GM21723 (cell line): ENCODE data around the gene DENND5A.
"Not testable (repeated sequence)": the region's sequence is repeated elsewhere in the genome, so short reads cannot be mapped to it uniquely, and the experiment has no call there.

Experiments used
- ATAC-seq: cut with Tn5 transposase; IDR thresholded peaks from one replicate; pipeline ENCODE4 v1.9.1; 2021; ENCODE audit warnings: mild to moderate bottlenecking, moderate library complexity; ENCODE audit not compliant: unreplicated experiment

DENND5A gene

DNA sequence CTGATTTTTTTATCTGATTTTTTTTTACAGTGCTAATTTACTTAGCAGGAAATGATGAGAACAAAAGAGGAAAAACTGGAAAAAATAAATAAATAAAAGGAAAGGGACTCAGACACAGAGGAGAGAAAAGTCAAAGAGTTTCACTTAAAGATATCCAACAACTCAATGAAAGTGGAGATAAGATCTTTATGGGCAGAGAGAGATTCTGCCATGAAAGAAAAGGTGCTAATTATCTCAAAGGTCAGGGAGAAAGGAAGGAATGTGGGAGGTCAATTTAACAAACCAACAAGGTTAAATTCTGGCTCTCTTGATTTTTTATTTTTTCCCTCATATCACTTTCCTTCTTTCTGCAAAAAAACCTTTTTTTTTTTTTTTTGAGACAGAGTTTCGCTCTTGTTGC lies 86.0 kb downstream of the DENND5A start:
- ATAC-seq: no peak

DNA sequence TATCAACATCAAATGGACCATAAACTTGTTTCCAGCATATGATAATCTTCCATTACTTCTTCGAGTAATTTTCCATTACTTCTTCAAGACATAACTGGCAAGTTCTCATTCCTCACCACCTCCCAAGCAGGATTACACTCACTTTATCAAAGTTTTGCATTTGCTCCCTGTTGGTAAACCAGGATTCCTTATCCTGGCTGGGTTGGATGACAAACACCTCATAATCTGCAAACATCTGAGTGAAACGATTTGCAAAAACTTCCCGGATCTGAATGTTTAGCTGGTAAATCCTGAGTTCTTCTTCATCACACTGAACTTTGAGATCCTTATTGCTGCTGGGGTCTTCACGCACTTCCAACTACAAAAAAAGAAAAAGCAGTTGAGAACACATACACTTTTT lies 86.4 kb downstream of the DENND5A start:
- ATAC-seq: no peak

DNA sequence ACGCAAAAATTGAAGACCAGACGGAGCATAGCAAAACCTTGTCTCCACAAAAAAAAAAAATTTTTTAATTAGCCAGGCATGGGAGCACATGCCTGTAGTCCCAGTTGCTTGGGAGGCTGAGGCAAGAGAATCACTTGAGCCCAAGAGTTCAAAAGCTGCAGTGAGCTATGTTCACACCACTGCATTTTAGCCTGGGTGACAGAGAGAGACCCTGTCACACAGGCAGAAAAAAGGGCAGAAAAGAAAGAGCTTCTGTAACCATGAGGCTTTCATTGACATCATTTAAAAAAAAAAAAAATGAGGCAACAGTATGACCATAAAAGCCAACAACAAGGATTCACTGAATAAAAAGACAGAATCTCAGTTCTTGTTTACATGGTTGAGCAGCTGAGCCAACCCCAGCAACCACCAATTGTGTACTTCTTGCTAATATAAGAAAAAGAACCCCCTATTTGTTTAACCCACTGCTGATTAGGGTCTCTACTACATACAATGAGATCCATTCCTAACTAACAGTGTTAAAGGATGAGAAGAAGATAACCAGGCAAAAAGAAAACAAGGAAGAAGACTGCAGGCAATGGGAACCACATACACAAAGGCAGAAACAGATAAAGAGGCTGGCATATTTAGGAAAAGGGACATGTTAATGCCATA lies 87.6 kb downstream of the DENND5A start:
- ATAC-seq: no peak

DNA sequence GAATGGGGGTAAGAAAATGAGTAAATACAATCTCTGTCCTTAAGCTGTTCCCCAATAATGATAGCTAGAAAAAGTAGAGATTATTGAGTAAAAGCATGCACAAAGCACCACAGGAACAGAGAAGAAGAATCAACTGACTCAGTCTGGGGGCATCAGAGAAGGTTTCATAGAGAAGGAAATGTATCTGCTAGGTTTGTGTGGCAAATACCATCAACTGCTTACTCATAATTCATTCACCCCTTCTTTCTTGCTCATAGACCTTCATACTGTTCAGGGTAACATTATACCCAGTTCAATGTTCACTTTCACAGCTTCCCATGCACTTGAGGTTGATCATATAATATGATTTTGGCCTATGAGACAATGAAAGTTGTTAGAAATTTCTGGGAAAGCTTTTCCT lies 88.6 kb downstream of the DENND5A start:
- no peak for ATAC-seq

DNA sequence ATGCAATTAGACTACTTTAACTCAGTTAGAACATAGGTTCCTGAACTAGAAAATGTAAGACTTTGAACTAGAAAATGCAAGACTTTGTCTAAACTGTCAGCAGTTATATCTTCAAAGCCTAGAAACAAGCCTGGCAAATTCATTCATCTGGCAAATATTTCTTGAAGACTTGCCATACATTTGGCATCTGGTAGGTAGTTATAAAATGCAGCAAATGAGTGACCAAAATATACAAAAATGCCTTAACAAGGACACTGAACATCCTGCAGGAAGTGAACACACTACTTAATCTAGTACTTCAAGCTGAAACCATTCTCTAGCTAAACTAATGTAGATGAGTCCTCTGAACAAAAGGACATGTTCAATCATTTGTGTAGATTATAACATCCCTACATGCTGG lies 89.0 kb downstream of the DENND5A start:
- ATAC-seq: no peak

DNA sequence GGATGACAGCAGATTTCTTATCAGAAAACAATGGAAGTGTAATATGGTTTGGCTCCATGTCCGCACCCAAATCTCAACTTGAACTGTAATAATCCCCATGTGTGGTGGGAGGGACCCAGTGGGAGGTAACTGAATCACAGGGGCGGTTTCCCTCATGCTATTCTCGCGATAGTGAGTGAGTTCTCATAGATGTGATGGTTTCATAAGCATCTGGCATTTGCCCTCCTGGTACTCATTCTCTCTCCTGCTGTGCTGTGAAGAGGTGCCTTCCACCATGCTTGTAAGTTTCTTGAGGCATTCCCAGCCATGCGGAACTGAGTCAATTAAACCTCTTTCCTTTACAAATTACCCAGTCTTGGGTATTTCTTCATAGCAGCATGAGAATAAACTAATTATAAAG lies 92.8 kb downstream of the DENND5A start:
- ATAC-seq: no peak

DNA sequence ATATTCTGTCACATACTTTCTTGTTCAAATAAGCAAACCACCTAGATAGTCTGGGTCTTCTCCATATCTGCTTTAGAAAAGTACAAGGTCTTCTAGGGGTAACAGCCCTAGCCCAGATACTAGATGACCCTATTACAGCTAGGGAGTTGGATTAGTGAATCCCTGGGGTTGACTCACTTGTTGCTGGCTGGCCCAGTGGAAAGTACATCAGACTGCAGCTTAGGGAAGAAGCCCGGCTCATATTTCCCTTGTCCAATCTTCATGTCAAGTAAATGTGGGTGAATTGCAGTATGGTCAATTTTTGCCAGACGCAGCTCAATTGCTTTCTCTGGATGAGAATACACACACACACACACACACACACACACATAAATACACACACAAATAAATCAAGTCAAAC lies 94.7 kb downstream of the DENND5A start:
- no peak for ATAC-seq

DNA sequence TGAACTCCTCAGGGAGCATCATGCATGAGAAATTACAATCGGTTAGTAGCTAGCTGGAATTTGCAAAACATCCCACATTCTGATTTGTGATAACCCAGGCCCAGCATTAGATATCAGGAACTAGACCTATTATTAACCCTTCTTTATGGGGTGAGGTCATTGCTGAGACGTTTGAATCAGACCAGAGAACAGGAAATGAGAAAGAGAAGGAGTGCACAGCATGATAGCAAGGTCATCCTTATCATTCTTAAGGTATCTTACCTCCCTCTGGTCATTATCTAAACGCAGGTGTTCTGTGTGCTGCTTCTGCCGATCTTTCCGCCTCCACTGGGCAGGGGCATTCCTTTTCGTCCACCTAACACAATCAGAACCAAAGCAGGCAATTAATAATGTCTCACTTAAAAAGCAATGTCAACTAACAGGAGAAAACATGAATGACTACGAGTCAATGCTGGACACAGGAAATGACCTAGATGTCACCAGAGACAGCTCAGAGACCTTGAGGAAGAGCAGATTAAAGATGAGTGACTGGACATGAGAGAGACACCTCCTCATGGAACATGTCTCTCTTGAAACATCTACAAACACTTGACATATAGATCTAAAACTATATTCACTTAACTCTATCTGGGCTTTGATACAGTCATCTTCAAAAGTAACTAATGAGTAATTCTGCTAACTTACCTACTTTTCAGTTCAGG lies 95.4 kb downstream of the DENND5A start:
- no peak for ATAC-seq

DNA sequence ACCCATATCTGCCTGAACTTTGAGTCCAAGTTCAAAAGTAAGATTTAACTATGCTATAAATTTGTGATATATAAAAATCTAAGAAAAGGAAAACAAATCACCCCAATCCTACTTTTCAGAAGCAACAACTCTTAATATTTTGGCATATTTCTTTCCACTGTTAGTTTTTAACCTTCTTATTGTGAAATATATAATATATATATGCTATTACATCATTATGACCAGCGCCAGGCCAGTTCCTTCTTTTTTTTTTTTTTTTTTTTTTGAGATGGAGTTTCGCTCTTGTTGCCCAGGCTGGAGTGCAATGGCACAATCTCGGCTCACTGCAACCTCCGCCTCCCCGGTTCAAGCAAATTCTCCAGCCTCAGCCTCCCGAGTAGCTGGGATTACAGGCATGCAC lies 103.2 kb downstream of the DENND5A start:
- ATAC-seq: not testable (repeated sequence)

DNA sequence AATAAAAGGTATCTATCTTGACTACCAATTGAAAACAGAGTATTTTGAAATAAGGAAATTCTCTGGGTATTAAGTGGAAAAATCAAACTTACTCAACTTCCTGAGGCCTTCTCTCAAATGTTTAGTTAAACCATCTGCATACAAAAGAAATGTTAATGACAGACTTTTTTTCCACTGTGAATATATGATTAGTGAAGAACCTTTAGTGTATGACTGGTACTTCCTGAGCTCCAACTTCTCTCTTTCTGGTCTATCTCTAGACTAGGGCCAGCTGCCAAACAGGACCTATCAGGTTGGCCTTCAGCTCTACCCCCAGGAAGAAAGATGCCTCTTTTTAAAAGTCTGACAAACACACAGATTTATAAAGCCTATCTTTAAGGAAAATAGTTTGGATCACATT lies 105.0 kb downstream of the DENND5A start:
- ATAC-seq: no peak

DNA sequence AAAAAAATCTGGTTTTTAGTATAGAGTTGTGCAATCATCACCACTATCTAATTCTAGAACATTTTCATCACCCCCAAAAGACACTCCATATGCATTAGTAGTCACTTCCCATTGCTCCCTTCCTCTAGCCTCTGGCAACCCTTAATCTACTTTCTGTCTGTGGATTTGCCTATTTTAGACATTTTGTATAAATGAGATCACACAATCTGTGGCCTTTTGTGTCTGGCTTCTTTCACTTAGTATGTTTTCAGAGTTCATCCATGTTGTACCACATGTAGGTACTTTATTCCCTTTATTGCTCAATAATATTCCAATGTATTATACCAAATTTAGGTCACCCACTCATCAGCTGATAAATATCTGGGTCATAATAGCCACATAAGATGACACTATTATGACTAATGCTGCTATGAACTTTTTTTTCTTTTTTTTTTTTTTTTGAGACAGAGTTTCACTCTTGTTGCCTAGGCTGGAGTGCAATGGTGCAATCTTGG lies 106.2 kb downstream of the DENND5A start:
- ATAC-seq: no peak

DNA sequence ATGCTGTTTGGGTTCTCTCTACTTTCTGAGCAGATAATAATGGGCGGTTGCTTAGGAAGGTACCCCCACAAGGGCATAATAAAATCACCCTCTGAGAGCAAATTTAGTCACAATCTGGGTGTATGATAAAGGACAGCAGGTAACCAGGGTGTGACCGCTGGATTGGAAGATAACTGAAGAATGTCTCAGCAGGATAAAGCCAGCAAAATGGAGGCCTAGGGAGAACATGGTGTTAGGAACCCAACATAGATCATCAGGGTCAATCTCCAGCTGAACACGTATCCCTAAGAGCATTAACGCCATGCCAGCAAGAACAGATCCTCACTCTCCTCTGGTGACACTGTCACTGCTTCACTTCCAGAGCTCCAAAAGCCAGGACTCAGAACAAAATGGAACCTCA lies 109.2 kb downstream of the DENND5A start:
- no peak for ATAC-seq

DNA sequence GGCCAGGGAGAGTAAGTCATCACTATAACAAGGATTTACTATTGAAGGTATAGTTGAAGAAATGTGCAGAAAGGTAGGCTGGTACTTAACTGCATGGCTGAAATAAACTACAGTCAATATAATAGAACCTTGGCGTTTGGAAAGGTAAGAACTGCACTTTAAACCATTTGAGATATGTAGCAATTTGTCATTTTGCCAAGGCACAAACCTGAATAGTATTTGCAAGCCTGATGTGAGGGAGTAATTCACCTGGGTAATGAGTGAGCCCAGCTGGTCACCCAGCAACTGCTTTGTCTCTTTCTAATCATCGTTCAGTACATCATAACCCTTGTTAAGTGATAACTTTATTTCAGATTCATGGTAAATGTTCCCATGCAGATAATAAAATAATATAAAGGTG lies 111.5 kb downstream of the DENND5A start:
- no peak for ATAC-seq

DNA sequence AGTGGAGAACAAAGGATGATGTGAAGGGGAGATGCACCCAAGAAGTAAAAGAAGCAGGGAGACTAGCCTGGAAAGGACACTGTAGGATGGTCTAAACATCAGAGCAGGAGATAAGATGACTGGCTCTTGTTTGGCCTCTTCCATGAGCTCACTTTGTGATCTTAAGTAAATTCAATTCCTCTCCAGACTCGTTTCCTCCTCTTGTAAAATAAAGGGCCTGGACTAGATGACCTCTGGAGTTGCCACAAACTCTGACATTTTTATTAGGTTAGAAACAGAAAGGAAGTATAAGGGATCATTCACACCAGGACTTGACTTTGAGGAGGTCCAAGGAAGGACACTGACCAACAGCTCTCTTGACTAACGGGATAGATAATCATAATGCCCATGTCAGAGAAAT lies 113.5 kb downstream of the DENND5A start:
- ATAC-seq: no peak

DNA sequence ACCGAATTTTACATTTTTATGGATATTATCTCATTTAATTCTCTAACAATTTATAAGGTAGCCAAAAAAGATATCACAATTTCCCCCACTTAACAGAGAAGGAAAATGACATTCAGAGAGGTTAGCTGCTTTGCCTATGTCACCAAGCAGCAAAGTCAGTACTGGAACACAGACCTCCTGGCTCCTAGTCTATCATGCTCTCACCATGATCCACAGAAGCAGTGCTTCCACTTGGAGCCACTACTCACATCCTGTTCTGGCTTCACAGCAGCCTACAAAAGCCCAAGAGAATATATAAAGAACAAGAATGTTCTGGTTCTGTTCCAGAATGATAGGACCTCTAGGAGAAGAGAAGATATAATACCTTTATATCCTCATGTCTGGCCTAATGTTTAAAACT lies 114.2 kb downstream of the DENND5A start:
- no peak for ATAC-seq

DNA sequence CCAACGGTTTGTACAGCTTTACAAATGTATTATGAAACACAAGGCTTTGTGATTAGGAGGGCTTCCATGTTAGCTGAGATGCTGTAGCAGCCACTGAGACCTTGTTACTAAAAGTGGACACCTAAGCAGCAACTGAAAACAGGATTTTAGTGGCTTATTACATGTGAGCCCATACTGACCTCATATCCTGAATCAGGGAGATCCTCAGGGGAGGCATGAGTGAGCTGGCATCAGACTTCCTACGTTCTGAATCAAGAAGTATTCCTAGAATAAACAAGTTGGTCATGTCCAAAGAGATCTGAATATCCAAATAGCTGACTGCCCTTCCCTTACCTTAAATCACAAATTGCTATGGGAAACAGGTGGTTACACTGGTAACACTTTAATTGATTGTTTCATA lies 114.6 kb downstream of the DENND5A start:
- no peak for ATAC-seq

DNA sequence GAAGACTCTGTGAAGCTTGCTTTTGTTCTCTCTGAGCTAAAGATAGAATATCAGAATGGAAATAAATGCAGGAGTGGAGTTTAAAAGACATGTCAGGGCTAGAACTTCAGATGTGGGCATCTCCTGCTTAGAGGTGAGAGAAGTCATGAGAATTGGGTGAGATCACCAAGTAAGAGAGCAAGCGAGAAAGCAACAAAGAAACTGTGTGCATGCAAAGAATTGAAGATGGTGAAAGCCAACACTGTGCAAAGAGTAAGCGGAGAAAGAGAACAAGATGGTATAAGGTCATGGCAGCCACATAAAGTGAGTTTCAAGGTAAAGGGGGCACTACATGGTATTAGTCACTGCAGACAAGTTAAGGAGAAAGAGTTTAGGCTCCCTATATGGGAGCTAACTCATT lies 116.4 kb downstream of the DENND5A start:
- ATAC-seq: no peak

DNA sequence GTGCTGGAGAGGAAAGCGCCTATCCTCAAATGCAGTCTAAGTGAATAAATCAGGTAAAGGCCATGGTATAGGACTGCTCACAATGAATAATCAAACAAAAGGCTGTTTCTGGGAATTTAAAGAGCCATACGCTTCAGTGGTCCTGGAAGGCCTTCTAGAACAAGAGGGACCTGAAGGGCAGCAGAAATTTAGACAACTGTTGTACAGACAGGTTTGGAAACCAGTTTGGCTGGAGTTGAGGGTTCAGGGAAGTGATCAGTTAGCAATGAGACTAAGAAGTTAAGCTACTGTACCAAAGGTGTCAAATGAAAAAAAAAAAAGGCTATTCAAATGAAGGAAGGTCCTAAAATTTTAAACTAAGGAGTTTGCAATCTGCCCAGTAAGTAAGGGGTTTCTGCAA lies 117.1 kb downstream of the DENND5A start:
- ATAC-seq: no peak

DNA sequence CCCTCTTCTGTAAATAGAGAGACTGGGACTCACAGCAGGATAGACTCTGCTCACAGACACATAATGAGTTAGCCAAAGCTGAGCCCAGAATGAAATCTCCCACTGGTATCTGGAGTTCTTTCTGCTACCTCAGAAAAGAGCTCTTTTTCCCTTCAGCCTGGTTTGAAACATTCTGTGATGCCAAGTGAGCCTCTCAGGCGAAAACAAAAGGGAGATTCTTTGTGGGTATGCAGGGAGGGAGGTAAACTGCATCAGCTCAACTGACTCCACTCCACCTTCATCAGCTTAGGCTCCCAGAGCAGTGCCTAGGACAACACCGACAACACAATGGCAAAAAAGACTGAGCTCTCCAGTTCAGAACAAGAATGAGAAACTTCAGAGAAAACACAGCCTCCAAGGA lies 118.7 kb downstream of the DENND5A start:
- ATAC-seq: no peak

DNA sequence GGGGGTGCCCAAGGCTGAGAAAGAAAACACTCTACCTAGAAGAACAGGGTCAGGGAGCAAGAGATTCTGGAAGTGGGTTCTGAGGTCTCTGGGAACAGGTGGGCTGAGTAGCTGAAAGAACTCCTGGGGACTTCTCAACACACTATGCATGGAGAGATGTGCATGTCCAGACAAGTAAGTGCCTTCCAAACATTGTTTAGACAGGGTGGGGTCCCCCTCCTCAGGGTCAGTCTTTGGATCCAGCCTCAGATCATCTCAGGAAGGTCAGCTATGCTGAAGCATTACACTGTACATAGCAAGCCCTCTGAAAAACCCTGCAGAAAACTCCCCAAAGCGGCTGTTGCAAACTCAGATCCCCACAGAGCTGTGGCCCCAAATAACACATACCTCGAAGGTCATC lies 119.9 kb downstream of the DENND5A start:
- no peak for ATAC-seq

DNA sequence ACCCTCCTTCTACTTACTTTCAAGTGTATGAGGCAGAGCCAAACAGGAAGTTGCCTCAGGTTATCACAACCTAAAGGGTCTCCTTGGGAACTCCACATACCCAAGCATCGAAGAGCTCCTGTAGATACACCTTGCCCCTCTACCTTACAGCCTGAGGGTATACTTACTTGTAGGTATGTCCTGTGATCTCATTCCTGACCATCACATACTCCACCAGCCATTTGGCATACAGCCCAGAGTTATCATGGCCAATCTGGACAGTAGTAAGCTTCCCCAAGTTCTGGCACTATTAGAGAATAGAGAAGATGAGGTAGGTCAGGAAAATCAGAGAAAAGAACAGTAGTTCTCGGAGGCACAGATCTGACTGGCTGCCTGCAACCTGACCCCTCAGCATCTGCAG lies 120.3 kb downstream of the DENND5A start:
- no peak for ATAC-seq

DNA sequence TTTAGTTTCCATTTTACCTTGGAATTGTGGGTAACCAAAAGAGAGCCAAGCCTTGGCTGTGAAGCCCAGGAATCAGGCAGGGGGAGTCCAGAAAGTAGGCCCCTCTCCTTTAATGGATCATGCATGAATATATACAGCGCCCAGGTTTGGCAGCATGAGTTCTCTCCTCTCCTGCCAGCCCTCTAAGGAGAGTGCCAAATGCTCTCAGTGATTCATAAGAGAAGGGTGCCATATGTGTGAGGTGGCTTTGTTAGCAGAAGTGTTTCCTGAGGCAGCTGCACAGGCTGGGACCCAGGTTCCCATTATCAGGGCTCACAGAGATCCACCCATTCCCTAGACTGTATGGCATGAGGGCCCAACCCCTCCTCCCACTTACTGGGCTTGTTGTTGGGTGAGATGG lies 121.4 kb downstream of the DENND5A start:
- ATAC-seq: no peak

DNA sequence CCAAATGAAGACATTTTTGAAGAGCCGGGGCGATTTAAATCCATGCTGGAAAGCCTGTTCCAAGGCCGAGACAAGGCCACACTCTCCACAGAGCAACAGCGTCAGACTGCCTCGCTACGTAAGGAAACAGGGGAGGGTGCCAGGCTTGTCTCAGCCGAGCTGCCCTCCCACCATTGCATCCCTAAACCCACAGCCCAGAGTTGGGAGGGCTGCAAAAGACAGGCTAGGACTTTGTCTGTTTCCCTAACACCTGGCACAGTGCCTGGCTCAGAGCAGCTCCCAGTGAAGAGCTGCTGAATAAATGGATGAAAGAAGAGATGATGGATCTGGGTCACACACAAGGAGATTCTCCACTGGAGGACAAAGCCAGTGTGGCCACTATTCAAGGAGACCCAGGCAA lies 122.4 kb downstream of the DENND5A start:
- no peak for ATAC-seq
